B cell (primary cell): Measurements from ENCODE around the gene CCBE1.

ENCODE experiments used
- CTCF ChIP-seq: fragments of 200-600 bp; IDR thresholded peaks from one replicate; pipeline ENCODE4 v1.8.0; 2022; ENCODE audit warnings: antibody characterized with exemption, mild to moderate bottlenecking
- EZH2 ChIP-seq: IDR thresholded peaks from 2 replicates; pipeline ENCODE4 v1.6.1; 2012; ENCODE audit warnings: borderline replicate concordance, low read depth, mild to moderate bottlenecking, moderate library complexity, low read length; ENCODE audit not compliant: insufficient read depth, poor library complexity, severe bottlenecking

DNA sequence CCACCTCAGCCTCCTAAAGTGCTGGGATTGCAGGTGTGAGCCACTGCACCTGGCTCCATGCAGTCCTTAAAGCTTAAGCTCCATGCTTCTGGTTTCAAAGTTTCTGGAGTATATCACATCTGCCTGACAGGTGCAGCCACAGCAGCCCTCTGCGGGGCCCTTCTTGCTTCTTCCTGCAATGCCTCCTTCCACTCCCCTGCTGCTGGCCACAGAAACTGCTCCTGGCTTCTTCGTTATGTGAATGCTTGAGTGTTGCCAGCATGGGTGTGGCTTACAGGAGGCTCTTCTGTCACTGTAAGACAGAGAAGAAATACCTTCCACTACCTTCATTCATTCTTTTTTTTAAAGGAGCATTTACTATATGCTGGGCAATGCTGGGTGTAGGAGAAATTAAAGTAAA lies 10.1 kb upstream of the CCBE1 start:
- TF ChIP-seq CTCF (no peak), EZH2 (no peak)
